Ishikawa (cell line): ENCODE data around the gene TXNDC16.

Source experiments
- CEBPB ChIP-seq: IDR thresholded peaks from 2 replicates; pipeline ENCODE4 v1.6.1; 2012
- CREB1 ChIP-seq: IDR thresholded peaks from 2 replicates; pipeline ENCODE4 v1.6.1; 2012; ENCODE audit warnings: low read depth
- EGR1 ChIP-seq: IDR thresholded peaks from 2 replicates; pipeline ENCODE4 v1.6.1; 2012
- EP300 ChIP-seq: IDR thresholded peaks from 2 replicates; pipeline ENCODE4 v1.6.1; 2012; ENCODE audit warnings: borderline replicate concordance
- FOXM1 ChIP-seq: IDR thresholded peaks from 2 replicates; pipeline ENCODE4 v1.6.1; 2012; ENCODE audit warnings: low read depth, borderline replicate concordance
- MAX ChIP-seq: IDR thresholded peaks from 2 replicates; pipeline ENCODE4 v1.6.1; 2012
- NFIC ChIP-seq: IDR thresholded peaks from 2 replicates; pipeline ENCODE4 v1.6.1; 2012
- RAD21 ChIP-seq: IDR thresholded peaks from 2 replicates; pipeline ENCODE4 v1.6.1; 2012; ENCODE audit warnings: low read depth
- TAF1 ChIP-seq: IDR thresholded peaks from 2 replicates; pipeline ENCODE4 v1.6.1; 2012; ENCODE audit warnings: low read depth, mild to moderate bottlenecking
- TCF12 ChIP-seq: IDR thresholded peaks from 2 replicates; pipeline ENCODE4 v1.6.1; 2012; ENCODE audit warnings: low read depth
- TEAD4 ChIP-seq: IDR thresholded peaks from 2 replicates; pipeline ENCODE4 v1.6.1; 2012
- USF1 ChIP-seq: IDR thresholded peaks from 2 replicates; pipeline ENCODE4 v1.6.1; 2012
- YY1 ChIP-seq: IDR thresholded peaks from 2 replicates; pipeline ENCODE4 v1.6.1; 2012; ENCODE audit warnings: low read depth
- ZBTB7A ChIP-seq: IDR thresholded peaks from 2 replicates; pipeline ENCODE4 v1.6.1; 2012; ENCODE audit warnings: low read depth
- TF ChIP-seq, protein P1 (sequence below): IDR thresholded peaks from 2 replicates; pipeline ENCODE4 v1.6.1; 2012; ENCODE audit warnings: low read depth, mild to moderate bottlenecking

The TXNDC16 gene

GRCh38 chr14:52494444-52494843 lies 57.9 kb downstream of the TXNDC16 start:
- TF ChIP-seq NFIC (peak; percentile 39; the same call in 1 of the 2 replicates), MAX (no peak)

GRCh38 chr14:52485350-52485960 lies 66.8 kb downstream of the TXNDC16 start:
- no peak for TF ChIP-seq TAF1
- no peak for TF ChIP-seq CREB1
- no peak for TF ChIP-seq USF1
- TF ChIP-seq TEAD4: no peak
- no peak for TF ChIP-seq TCF12
- TF ChIP-seq ZBTB7A: no peak
- no peak for TF ChIP-seq FOXM1
- TF ChIP-seq RAD21: no peak
- no peak for TF ChIP-seq EP300
- no peak for TF ChIP-seq NFIC
- TF ChIP-seq YY1: no peak
- TF ChIP-seq MAX: no peak
- no peak for TF ChIP-seq CEBPB
- TF ChIP-seq, protein P1, sequence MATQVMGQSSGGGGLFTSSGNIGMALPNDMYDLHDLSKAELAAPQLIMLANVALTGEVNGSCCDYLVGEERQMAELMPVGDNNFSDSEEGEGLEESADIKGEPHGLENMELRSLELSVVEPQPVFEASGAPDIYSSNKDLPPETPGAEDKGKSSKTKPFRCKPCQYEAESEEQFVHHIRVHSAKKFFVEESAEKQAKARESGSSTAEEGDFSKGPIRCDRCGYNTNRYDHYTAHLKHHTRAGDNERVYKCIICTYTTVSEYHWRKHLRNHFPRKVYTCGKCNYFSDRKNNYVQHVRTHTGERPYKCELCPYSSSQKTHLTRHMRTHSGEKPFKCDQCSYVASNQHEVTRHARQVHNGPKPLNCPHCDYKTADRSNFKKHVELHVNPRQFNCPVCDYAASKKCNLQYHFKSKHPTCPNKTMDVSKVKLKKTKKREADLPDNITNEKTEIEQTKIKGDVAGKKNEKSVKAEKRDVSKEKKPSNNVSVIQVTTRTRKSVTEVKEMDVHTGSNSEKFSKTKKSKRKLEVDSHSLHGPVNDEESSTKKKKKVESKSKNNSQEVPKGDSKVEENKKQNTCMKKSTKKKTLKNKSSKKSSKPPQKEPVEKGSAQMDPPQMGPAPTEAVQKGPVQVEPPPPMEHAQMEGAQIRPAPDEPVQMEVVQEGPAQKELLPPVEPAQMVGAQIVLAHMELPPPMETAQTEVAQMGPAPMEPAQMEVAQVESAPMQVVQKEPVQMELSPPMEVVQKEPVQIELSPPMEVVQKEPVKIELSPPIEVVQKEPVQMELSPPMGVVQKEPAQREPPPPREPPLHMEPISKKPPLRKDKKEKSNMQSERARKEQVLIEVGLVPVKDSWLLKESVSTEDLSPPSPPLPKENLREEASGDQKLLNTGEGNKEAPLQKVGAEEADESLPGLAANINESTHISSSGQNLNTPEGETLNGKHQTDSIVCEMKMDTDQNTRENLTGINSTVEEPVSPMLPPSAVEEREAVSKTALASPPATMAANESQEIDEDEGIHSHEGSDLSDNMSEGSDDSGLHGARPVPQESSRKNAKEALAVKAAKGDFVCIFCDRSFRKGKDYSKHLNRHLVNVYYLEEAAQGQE: no peak
- no peak for TF ChIP-seq EGR1

- no peak for TF ChIP-seq YY1
- TF ChIP-seq ZBTB7A: no peak
- TF ChIP-seq EP300: no peak
- TF ChIP-seq TCF12: no peak
- TF ChIP-seq MAX: no peak
- no peak for TF ChIP-seq EGR1
- no peak for TF ChIP-seq FOXM1
- no peak for TF ChIP-seq NFIC
- no peak for TF ChIP-seq RAD21
- no peak for TF ChIP-seq TEAD4
- no peak for TF ChIP-seq CREB1
- TF ChIP-seq TAF1: no peak
- TF ChIP-seq, protein P1: no peak
- TF ChIP-seq CEBPB: no peak
- TF ChIP-seq USF1: no peak
These were observed 70.4 kb downstream of the TXNDC16 start for GRCh38 chr14:52481864-52482263.

DNA sequence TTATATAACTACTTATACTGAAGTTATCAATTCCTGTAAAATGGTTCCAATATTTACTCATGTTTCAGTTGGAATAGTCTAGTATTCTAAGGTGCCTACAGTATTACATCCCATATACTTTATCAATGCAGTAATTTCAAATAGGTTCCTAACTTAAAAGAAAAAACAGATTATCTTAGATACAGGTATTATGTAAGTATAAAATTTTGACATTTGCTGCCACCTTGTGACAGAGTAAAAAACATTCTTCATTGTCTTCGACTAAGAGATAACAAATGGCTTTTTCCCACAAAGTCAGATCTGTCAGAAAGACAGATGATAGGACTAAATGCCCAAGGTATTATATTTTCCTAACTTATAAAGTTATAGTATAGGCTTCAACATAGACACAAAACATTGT lies 78.7 kb downstream of the TXNDC16 start:
- TF ChIP-seq YY1 (no peak), RAD21 (peak; percentile 45)

DNA sequence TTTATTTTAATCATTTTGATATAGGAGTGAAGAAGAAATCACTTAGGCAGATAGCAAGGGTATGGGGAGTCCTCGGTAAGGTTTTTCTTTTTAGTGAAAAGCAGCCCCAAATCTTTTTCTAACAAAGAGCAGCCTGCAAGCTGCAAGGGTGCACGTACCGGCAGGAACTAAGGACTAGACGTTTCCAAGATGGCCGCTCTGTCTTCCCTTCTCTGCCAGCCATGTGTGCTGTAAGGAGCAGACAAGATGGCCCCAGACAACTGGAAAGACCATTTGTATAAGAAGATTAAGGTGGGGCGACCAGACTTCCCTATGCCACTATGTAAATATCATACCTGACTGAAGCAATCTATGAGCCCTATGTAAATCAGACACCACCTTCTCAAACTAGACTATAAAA lies 79.6 kb downstream of the TXNDC16 start:
- TF ChIP-seq ZBTB7A (no peak), CEBPB (no peak), TAF1 (no peak), EGR1 (no peak), NFIC (no peak), FOXM1 (no peak), RAD21 (no peak)
- TF ChIP-seq, protein P1: no peak
